Activated T-cell treated with anti-CD3 and anti-CD28 coated beads, Interleukin-2, amount 50 U/mL, for 24 hours (primary cell): Measurements from ENCODE around the gene COG6.

Experiments
- DNase-seq: peaks from one replicate; pipeline ENCODE4 v3.0.0-alpha.2; 2020
- H3K27ac Mint-ChIP-seq: 2 replicates; pipeline ENCODE4 v1.8.0; 2020; ENCODE audit warnings: mild to moderate bottlenecking, mixed read lengths
- H3K27me3 Mint-ChIP-seq: 2 replicates; pipeline ENCODE4 v1.8.0; 2020; ENCODE audit warnings: mixed read lengths
- H3K36me3 Mint-ChIP-seq: 2 replicates; pipeline ENCODE4 v1.8.0; 2020; ENCODE audit warnings: low read depth, mixed read lengths
- H3K4me1 Mint-ChIP-seq: 2 replicates; pipeline ENCODE4 v1.8.0; 2020; ENCODE audit warnings: low read depth, mixed read lengths
- H3K4me3 Mint-ChIP-seq: 2 replicates; pipeline ENCODE4 v1.8.0; 2020; ENCODE audit warnings: mild to moderate bottlenecking, moderate library complexity, mixed read lengths
- H3K9me3 Mint-ChIP-seq: 2 replicates; pipeline ENCODE4 v1.8.0; 2020; ENCODE audit warnings: mixed read lengths

The COG6 gene

GRCh38 chr13:39692660-39693438 is 37.4 kb downstream of the COG6 start:
- no peaks in the 10 kb centered on the region for H3K9me3 Mint-ChIP-seq
- no peaks in the 10 kb centered on the region for H3K27me3 Mint-ChIP-seq
- DNase-seq, result no peak
- H3K4me1 Mint-ChIP-seq, result peaks cover 15% of the 10 kb centered on the region
- no peak overlapping the region for H3K27ac Mint-ChIP-seq
- H3K36me3 Mint-ChIP-seq, result peaks cover 17% of the 10 kb centered on the region
- no peak overlapping the region for H3K4me3 Mint-ChIP-seq

GRCh38 chr13:39699274-39699673 is 43.8 kb downstream of the COG6 start:
- Mint-ChIP-seq H3K27me3 (no peaks in the 10 kb centered on the region), H3K9me3 (no peaks in the 10 kb centered on the region), H3K36me3 (peaks cover 14% of the 10 kb centered on the region), H3K27ac (no peak overlapping the region), H3K4me1 (peaks cover 23% of the 10 kb centered on the region), H3K4me3 (no peak overlapping the region)
- DNase-seq, result no peak

GRCh38 chr13:39712626-39713025 is 57.2 kb downstream of the COG6 start:
- Mint-ChIP-seq H3K27me3 (no peaks in the 10 kb centered on the region), H3K36me3 (peaks cover 54% of the 10 kb centered on the region)

GRCh38 chr13:39729156-39729555 is 73.7 kb downstream of the COG6 start:
- peaks cover 69% of the 10 kb centered on the region for H3K36me3 Mint-ChIP-seq

More at GRCh38 chr13:39712626-39713025, 57.2 kb downstream of the COG6 start:
- DNase-seq, result no peak
- Mint-ChIP-seq H3K27ac (no peak overlapping the region), H3K4me3 (no peak overlapping the region), H3K4me1 (no peaks in the 10 kb centered on the region), H3K9me3 (peaks cover 11% of the 10 kb centered on the region)

GRCh38 chr13:39734952-39735351 is 79.5 kb downstream of the COG6 start:
- Mint-ChIP-seq H3K9me3 (no peaks in the 10 kb centered on the region), H3K4me3 (no peak overlapping the region), H3K27me3 (no peaks in the 10 kb centered on the region)

More at GRCh38 chr13:39729156-39729555, 73.7 kb downstream of the COG6 start:
- H3K9me3 Mint-ChIP-seq, result no peaks in the 10 kb centered on the region
- no peaks in the 10 kb centered on the region for H3K27me3 Mint-ChIP-seq
- no peak overlapping the region for H3K27ac Mint-ChIP-seq
- H3K4me3 Mint-ChIP-seq, result no peak overlapping the region
- no peak for DNase-seq
- no peaks in the 10 kb centered on the region for H3K4me1 Mint-ChIP-seq

GRCh38 chr13:39737047-39737446 is 81.6 kb downstream of the COG6 start:
- Mint-ChIP-seq H3K4me1 (no peaks in the 10 kb centered on the region), H3K36me3 (peaks cover 65% of the 10 kb centered on the region), H3K27me3 (no peaks in the 10 kb centered on the region), H3K4me3 (no peak overlapping the region), H3K9me3 (peaks cover 3% of the 10 kb centered on the region), H3K27ac (no peak overlapping the region)
- DNase-seq, result no peak

More at GRCh38 chr13:39734952-39735351, 79.5 kb downstream of the COG6 start:
- Mint-ChIP-seq H3K36me3 (peaks cover 66% of the 10 kb centered on the region), H3K27ac (no peak overlapping the region), H3K4me1 (no peaks in the 10 kb centered on the region)
- DNase-seq, result no peak

GRCh38 chr13:39740761-39741160 is 85.3 kb downstream of the COG6 start:
- Mint-ChIP-seq H3K27me3 (no peaks in the 10 kb centered on the region), H3K4me1 (no peaks in the 10 kb centered on the region), H3K9me3 (peaks cover 3% of the 10 kb centered on the region), H3K36me3 (peaks cover 34% of the 10 kb centered on the region), H3K27ac (no peak overlapping the region), H3K4me3 (no peak overlapping the region)
- no peak for DNase-seq

GRCh38 chr13:39748961-39749360 is 93.5 kb downstream of the COG6 start:
- Mint-ChIP-seq H3K9me3 (no peaks in the 10 kb centered on the region), H3K4me3 (no peak overlapping the region), H3K36me3 (peaks cover 23% of the 10 kb centered on the region), H3K27me3 (no peaks in the 10 kb centered on the region), H3K27ac (no peak overlapping the region), H3K4me1 (no peaks in the 10 kb centered on the region)
- DNase-seq, result no peak

GRCh38 chr13:39749528-39749927 is 94.1 kb downstream of the COG6 start:
- Mint-ChIP-seq H3K4me1 (no peaks in the 10 kb centered on the region), H3K4me3 (no peak overlapping the region), H3K9me3 (no peaks in the 10 kb centered on the region), H3K27me3 (no peaks in the 10 kb centered on the region), H3K36me3 (peaks cover 24% of the 10 kb centered on the region), H3K27ac (no peak overlapping the region)
- no peak for DNase-seq

- H3K36me3 Mint-ChIP-seq, result peaks cover 36% of the 10 kb centered on the region
- no peaks in the 10 kb centered on the region for H3K9me3 Mint-ChIP-seq
- DNase-seq, result no peak
- H3K27me3 Mint-ChIP-seq, result no peaks in the 10 kb centered on the region
- no peak overlapping the region for H3K27ac Mint-ChIP-seq
- no peak overlapping the region for H3K4me3 Mint-ChIP-seq
- no peaks in the 10 kb centered on the region for H3K4me1 Mint-ChIP-seq
These were observed 96.3 kb downstream of the COG6 start for GRCh38 chr13:39751805-39752204.

GRCh38 chr13:39760521-39760920 is 105.1 kb downstream of the COG6 start:
- no peaks in the 10 kb centered on the region for H3K4me1 Mint-ChIP-seq
- H3K4me3 Mint-ChIP-seq, result no peak overlapping the region

GRCh38 chr13:39765801-39766463 is 110.5 kb downstream of the COG6 start:
- H3K27ac Mint-ChIP-seq, result peak overlapping the region; percentile 6

More at GRCh38 chr13:39760521-39760920, 105.1 kb downstream of the COG6 start:
- no peaks in the 10 kb centered on the region for H3K27me3 Mint-ChIP-seq
- no peak overlapping the region for H3K27ac Mint-ChIP-seq
- H3K36me3 Mint-ChIP-seq, result peaks cover 5% of the 10 kb centered on the region
- no peak for DNase-seq
- H3K9me3 Mint-ChIP-seq, result peaks cover 16% of the 10 kb centered on the region

GRCh38 chr13:39766464-39767158 is 111.1 kb downstream of the COG6 start:
- Mint-ChIP-seq H3K36me3 (no peaks in the 10 kb centered on the region), H3K9me3 (peaks cover 4% of the 10 kb centered on the region), H3K4me3 (no peak overlapping the region), H3K27ac (no peak overlapping the region), H3K4me1 (peaks cover 20% of the 10 kb centered on the region), H3K27me3 (no peaks in the 10 kb centered on the region)
- DNase-seq, result no peak

More at GRCh38 chr13:39765801-39766463, 110.5 kb downstream of the COG6 start:
- peaks cover 20% of the 10 kb centered on the region for H3K4me1 Mint-ChIP-seq
- no peaks in the 10 kb centered on the region for H3K27me3 Mint-ChIP-seq
- H3K36me3 Mint-ChIP-seq, result no peaks in the 10 kb centered on the region
- peak; percentile 46 for DNase-seq
- H3K9me3 Mint-ChIP-seq, result peaks cover 8% of the 10 kb centered on the region
- H3K4me3 Mint-ChIP-seq, result no peak overlapping the region

- Mint-ChIP-seq H3K9me3 (no peaks in the 10 kb centered on the region), H3K4me3 (no peak overlapping the region), H3K36me3 (no peaks in the 10 kb centered on the region), H3K4me1 (peaks cover 20% of the 10 kb centered on the region), H3K27ac (no peak overlapping the region), H3K27me3 (no peaks in the 10 kb centered on the region)
- no peak for DNase-seq
These were observed 112.5 kb downstream of the COG6 start for GRCh38 chr13:39767791-39768517.
